ENCODE measurements around the gene SPATA13.

- no peak for TF ChIP-seq TAF1 (IDR thresholded peaks at IDR 0.05; ENCODE audit: borderline replicate concordance, insufficient read depth, low read length)
- no peak for TF ChIP-seq POLR2AphosphoS5 (IDR thresholded peaks at IDR 0.05; ENCODE audit: low read depth, low read length)
- no peak for TF ChIP-seq SIN3A (IDR thresholded peaks at IDR 0.05; ENCODE audit: borderline replicate concordance, insufficient read depth, low read length)
- TF ChIP-seq REST (IDR thresholded peaks at IDR 0.05; ENCODE audit: insufficient read depth in 1 of 2, low read depth in 2 of 2, low read length in 2 of 2), result no peak
Measured at GRCh38 chr13:24129914-24130774, 30.4 kb upstream of the SPATA13 start.

Measured in PFSK-1 (cell line).